HG03558 (cell line): ENCODE data around the gene MYMX.

Experiments used
- ATAC-seq: cut with Tn5 transposase; IDR thresholded peaks from one replicate; pipeline ENCODE4 v1.9.1; 2021; ENCODE audit warnings: moderate number of reproducible peaks; ENCODE audit not compliant: unreplicated experiment; ENCODE audit errors: extremely low read depth

MYMX gene

DNA sequence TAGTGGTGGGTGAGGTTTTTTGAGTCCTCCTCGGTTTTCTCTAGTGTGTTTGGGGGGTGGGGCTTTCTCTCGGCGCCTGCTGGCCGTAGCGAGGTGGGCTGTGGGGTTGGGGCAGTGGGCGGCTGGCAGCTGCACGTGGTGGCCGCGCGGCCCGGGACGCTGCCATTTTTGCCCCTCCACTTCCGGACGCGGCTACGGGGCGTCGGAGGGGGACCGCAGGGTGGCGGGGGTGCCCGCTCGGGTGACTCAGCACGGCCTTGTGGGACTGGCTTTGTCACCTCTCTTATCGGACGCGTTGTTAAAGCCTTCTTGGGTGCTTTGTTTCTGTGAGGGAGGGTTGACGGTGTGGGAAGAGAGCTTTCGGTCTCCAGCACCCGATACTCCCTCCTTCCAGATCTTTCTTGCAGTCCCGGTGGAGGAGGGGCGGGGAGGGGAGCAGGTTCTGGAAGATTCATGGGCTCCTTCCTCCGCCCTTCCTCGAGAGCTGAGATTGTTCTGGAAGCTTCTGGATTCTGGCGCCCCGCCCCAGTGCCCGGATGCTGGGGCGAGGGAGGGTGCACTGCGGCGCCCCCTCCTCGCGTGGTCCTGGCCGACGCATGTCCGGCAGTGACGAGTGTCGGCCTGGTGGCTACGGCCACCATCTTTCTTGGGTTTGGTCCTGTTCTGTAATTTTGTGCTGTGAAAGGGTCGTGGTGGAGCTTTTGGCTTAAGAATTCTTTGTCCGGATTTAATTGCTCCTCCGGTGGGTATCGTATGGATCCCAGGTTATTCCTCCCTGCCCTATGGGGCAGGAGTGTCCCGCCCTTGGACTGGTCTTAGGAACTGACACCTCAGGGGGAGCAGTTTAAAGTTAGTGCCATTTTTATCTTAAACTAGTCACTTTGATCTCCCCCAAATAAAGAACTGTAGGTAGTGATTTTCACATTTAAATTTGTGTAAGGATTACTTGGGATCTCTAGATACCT is 30.9 kb downstream of the MYMX start:
- no peak for ATAC-seq

DNA sequence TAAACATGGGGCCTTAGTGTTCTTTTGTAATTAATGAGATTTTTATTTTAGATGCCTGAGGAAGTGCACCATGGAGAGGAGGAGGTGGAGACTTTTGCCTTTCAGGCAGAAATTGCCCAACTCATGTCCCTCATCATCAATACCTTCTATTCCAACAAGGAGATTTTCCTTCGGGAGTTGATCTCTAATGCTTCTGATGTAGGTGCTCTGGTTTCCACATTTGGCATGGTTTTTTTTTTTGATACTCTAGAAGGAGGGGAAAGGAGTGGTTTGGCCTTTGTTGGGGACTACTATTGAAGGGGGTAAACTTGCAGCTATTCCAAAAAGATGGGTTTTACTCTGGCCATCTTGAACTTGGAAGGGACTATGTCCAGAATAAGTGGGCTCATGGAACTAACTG is 31.9 kb downstream of the MYMX start:
- no peak for ATAC-seq

DNA sequence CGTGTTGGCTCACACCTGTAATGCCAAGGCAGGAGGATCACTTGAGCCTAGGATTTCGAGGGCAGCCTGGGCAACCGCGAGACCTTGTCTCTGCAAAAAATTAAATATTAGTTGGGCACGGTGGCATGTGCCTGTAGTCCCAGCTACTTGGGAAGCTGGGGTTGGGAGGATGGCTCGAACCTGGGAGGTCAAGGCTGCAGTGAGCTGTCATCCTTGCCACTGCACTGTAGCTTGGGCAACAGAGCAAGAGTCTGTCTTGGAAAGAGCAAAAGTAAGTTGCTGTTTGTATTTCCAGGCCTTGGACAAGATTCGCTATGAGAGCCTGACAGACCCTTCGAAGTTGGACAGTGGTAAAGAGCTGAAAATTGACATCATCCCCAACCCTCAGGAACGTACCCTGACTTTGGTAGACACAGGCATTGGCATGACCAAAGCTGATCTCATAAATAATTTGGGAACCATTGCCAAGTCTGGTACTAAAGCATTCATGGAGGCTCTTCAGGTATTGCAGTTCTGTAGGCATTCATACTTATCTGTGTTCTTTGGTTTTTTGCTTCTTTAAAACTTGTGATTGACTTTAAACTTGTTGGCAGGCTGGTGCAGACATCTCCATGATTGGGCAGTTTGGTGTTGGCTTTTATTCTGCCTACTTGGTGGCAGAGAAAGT is 32.5 kb downstream of the MYMX start:
- no peak for ATAC-seq

DNA sequence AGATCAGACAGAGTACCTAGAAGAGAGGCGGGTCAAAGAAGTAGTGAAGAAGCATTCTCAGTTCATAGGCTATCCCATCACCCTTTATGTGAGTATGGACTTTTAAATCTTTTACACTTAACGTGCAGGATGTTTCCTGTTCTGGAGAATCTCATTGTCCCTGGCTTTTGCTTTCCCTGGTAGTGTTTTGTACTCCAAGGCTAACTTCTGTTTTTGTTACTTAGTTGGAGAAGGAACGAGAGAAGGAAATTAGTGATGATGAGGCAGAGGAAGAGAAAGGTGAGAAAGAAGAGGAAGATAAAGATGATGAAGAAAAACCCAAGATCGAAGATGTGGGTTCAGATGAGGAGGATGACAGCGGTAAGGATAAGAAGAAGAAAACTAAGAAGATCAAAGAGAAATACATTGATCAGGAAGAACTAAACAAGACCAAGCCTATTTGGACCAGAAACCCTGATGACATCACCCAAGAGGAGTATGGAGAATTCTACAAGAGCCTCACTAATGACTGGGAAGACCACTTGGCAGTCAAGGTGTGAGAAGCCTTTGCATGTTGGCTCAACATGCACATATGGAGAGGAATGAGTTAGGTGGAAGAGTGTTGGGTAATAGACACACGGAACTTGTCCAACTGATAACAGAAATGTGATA is 33.5 kb downstream of the MYMX start:
- no peak for ATAC-seq

DNA sequence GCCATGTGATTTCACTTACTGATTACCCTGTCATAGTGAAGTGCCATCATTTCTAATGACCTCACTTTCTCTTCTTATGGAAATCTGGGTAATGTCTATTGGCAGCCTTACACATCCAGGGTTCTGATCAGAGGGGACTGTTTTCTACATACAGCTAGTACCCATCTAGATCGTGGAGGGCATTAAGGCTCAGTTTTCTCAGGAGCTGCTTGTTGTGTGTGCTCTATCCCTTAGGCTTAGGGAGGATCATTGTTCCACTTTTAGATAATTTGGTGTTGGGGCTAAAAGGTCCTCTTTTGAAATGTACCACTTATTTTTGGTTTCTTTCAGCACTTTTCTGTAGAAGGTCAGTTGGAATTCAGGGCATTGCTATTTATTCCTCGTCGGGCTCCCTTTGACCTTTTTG is 34.0 kb downstream of the MYMX start:
- ATAC-seq: no peak

DNA sequence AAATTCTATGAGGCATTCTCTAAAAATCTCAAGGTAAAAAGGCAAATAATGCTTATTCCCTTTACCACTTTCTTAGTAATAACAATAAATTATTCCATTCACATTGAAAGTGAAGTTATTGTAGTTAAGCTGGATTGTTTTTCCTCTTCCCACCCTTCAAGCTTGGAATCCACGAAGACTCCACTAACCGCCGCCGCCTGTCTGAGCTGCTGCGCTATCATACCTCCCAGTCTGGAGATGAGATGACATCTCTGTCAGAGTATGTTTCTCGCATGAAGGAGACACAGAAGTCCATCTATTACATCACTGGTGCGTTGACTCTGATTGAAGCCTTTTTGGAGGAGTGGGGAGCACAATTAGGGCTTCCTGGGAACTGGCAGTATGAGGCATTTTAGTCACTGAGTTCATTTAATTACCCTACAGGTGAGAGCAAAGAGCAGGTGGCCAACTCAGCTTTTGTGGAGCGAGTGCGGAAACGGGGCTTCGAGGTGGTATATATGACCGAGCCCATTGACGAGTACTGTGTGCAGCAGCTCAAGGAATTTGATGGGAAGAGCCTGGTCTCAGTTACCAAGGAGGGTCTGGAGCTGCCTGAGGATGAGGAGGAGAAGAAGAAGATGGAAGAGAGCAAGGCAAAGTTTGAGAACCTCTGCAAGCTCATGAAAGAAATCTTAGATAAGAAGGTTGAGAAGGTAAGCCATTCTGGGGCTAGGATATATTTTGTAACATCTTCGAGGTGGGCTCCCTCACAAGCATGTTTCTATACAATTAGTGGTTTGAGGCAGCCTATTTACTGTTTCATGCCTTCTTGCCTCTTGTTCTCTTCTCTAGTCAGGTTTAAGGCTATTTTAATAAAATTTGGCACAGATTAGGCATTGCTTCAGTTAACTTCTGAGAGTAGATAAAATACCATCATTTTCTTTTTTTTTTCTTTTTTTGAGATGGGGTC is 35.1 kb downstream of the MYMX start:
- no peak for ATAC-seq

DNA sequence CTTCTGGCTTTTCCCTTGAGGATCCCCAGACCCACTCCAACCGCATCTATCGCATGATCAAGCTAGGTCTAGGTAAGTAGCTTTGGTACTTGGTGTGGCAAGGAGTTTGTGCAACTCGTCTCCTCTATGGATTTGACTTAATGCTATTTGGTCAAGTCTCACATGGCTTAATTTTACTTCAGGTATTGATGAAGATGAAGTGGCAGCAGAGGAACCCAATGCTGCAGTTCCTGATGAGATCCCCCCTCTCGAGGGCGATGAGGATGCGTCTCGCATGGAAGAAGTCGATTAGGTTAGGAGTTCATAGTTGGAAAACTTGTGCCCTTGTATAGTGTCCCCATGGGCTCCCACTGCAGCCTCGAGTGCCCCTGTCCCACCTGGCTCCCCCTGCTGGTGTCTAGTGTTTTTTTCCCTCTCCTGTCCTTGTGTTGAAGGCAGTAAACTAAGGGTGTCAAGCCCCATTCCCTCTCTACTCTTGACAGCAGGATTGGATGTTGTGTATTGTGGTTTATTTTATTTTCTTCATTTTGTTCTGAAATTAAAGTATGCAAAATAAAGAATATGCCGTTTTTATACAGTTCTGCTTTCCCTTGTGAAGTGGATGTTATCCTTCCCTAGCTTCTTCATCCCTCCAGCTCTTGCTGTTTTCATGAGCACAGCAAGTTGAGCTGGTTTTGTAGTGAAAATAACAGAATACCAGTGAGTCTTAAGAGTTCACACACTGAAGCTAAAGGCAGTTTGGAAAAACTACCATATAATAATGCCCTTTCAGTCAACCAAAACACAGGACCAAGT is 36.8 kb downstream of the MYMX start:
- ATAC-seq: no peak

DNA sequence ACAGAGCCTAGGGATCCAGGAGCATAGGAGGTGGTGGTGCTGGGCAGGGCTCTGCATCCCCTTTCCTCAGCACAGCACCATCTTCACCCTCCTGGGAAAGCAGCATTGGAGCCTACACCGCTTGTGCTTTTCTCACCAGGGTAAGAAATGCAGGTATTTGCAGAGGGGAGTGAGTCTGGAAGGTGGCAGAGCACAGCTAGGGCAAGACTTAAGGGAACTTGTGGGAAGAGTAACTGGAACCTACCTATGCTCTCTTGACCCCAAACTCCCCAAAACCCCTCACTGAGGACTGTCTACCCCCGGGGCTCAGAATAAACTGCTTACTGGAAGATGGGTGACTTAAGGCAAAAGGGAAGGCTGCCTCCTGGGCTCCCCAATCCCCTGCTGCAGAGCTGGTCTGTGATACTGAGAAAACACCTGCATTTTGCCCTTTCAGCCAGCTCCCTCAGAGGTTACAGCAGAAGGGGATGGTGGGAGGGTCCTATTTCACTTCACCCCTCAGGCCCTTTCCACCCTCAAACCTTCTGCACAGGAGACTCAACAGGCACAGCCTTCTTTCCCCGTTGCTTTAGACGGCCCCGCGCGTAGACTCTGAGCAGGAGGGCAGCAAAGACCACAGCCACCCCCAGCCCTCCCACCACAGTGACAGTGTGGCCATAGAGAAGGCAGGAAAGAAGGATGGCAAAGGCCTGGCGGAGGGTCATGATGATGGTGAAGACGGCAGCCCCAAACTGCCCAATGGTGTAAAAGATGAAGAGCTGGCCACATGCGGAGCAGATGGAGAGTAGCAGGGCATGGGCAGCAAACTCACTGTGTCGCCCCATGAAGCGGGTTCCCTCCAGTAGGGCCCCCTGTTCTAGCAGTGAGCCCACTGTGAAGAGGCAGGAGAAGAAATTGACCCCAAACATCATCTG is 37.7 kb downstream of the MYMX start:
- ATAC-seq: no peak

DNA sequence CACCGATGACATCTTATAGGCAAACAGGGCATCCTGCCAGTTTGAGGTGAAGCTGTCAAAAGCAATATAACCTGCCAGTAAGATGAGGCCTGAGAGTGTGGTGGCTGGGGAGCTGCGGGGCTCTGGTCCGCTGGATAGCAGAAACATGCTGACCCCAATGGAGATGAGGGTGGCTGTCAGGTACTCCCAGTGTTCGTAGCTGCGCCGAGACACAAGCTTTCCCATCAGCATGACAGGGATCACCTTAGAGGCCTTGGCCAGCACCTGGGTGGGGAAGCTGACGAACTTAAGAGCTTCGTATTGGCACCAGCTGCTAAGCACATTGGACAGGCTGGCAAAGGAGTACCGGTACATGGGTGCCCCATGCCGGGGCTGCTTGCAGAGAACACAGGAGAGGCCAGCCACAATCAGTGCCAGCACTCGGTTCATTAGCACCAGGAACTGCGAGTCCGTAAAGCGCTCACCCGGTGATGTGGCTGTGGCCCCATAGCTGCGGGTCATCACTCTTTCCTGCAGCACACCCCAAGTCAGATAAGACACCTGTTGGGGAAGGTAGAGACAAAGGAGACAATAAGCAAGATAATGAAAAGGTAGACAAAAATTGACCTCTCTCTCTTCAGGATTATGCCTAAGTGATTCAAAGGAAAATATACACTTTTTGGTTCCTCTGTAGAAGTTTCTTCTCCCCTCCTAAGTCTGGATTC is 38.5 kb downstream of the MYMX start:
- no peak for ATAC-seq

DNA sequence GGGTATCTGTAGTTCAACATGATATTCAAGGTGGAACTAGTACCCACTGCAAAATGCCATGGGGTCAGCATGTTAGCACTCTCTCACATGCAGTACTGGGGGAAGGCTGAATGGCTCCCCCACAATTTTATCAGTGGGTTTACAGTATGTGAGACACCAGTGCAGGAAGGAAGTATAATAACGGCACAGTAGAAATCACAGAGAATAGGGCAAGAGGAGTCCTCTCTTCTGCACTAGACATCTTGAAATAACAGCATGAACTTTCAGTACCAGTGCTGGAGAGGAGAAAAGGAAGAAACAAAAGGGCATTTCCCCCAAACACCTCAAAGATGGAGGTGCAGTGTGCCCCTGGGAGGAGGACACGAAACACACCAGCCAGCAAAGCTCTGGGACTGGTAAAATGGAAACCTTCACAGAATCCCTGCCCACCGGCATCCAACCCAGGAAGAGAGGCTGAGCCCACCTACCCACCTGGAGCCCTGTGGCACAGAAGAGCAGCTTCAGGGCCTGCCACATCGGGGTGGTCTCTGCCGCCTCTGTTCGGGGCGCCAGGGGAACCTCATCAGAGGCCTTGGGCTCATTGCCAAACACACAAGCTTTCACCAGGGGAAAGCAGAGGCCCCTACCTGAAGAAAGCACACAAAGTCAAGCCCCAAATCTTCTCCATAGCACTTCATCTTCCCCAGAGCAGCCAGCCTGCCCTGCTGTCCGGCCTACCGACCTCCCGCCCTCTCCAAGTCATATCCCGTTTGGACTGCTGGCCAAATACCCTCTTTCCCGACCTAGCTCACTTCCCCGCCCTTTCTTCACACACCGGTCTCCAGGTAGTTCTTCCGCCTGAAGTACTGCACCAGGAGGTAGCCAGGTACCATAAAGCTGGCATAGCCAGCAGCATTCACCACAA is 39.4 kb downstream of the MYMX start:
- no peak for ATAC-seq

DNA sequence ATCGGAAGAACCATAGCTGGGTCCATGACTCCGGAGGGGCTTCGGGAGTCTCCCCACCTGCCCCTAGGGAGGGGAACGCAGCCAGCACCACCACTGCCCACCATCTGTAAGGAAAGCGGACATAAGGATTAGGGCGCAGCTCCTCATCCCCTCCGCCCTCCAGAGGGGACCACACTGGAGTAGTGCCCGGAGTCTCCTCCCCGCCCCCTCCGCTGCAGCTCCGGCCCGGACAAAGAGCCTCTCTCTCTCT is 40.0 kb downstream of the MYMX start:
- ATAC-seq: no peak

DNA sequence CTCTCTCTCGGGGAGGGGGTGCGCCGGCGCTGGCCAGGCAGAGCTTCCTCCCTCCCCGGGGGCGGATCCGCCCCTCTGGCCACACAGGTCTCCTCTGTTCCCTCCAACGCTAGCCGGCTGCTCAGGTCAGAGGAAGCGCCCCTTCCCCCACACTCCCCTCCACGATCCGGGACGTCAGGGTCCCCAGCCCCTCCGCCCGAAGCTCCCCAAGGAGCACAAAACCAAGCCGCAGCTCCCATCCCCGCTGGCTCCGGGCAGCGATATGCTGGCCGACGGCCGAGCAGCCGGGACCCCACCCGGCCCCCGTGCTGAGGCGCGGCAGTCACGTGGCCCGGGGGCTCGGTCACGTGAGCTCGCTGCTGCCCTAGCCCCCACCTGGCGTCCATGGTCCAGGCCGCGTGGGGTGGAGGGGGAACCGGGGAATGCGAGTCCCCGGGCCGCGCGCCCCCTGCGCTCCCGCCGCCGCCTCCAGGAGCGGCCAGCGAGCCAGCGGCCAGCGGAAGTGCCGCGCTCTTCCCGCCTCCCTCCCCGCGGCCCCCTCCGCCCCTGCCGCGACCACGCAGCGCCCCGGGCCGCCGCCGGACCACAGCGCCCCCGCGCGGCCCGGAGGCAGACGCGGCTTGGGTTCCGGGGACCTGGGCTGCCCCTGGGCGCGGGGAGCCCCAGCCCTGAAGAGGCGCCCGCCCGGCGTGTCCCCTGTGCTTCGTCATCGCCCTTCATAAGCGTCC is 40.5 kb downstream of the MYMX start, which contains the start of gene SLC35B2:
Gene SLC35B2 (minus strand): TSS at position 504 of the 728 bp plus-strand sequence. CDS start 118 bp downstream, at position 386.
- peak; percentile 19 for ATAC-seq

DNA sequence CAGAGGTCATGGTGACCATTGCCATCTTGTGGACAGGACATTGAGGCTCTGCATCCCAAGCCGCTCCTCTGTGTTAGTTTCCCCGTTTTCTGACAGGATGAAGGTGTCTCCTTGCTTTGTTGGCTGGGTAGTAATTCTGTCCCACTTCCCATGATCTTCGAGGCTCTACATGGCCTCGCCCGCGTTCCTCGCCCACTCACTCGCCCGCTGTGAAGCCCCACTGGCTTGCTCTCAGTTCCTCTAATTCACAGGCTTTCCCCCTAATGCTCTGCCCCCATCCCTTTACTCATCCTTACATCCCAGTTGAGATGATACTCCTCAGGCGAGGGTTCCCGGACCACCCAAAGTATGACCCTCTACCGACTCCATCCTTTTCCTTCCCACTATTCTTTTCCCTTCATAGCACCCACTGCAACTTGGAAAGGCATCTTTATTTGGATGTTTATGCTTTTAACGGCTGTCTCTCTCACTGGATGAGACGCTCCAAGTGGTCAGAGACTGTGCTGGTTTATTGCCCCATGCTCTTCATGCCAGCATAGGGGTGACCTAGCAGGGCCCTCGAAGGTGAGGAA is 41.1 kb downstream of the MYMX start:
- ATAC-seq: peak; percentile 3

DNA sequence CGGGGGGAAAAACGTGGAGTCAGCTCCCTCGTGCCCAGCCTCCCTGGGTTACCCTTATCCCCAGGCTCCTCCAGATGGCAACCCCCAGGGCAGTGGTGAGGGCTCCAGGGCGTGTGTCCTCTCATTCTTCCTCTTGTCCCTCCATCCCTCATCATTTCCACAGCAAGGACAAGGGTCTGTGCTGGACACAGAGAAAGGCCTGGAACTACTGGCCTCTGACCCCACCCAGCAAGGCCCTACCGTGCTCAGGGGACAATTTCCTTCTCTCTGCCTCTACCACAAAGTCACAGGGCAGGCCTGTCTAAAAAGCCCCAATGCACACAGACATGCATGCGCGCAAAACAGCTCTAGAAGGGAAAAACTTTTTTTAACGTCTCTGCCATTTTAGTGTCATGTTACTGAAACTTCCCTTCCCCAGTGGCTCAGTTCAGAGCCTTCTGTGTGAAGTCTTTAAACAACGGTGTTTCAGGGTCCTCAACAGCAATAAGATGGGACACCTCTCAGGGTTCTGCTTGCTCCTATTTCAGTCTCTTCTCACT is 41.7 kb downstream of the MYMX start:
- ATAC-seq: no peak

DNA sequence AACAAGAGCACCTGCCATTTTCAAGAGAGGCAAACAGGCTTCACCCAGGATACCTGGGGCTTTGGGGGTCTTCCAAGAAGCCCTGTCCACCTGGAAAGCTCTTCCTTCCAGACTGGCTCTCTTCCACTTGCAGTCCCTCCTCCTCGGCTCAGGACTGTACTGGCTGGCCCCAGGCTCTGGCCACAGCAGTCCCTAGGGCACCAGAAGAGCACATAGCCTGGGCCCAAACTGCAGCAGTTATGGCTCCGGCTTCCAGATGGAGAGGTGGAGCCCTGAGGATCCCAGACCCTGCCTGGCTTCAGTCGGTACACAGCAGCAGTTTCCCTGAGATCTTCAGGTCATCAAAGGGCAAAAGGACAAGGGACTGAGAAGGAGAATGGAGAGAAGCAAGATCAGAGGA is 42.2 kb downstream of the MYMX start:
- no peak for ATAC-seq

DNA sequence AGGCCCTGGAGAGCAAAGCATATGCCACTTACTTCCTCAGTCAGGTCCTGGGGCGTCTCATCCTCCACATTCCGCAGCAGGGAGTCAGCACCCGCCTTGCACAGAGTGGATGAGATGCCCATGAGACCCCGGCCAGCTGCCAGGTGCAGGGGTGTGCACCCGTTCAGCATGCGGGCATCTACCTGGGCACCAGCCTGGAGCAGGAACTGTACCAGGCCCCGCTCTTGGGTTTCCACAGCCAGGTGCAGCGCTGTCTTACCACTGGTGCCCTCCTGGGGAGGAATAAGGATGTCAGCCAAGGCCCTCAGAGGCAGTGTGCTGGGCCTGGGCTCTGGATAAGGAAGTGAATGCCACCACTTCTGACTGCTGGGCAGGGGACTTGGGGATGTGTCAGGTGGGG is 43.3 kb downstream of the MYMX start:
- no peak for ATAC-seq
